ENCODE data around the gene C4orf50. TPM values are rescaled to one million over a fixed set of nuclear protein-coding genes. Genes with fewer than 3 reads are reported as not detected.

C4orf50 gene
- total RNA-seq, 1 experiment from 2014 or later, result 0.17 TPM

DNA sequence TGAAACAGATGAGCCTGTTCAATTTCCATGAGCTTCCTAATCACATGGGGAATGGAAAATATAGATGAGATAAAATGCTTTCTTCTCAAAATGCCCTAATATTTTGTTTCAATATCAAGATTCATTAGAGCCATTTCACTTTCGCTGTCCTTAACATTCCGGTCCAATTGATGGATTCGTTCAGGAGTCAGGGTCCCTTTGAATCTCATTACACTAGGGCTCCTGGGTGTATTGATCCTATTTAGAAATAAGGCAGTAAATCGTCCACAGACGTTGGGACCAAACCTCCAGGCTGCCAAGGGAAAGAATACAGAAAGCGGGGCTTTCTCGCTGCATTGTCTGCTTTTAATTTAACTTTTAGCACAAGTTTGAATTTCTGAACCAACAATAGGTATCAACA lies 104.8 kb downstream of the C4orf50 start:
- Histone ChIP-seq H3T11ph (ENCODE audit: low read length) (no peak overlapping the region), H3K56ac (ENCODE audit: insufficient read length, low read depth, low read length) (no peak overlapping the region), H3K79me1 (ENCODE audit: insufficient read depth, low read depth, low read length, poor library complexity, severe bottlenecking) (no peaks in the 10 kb centered on the region), H3K27me3 (ENCODE audit: insufficient read depth, low read length) (no peaks in the 10 kb centered on the region), H2BK120ac (ENCODE audit: low read depth, low read length, poor library complexity, severe bottlenecking) (no peak overlapping the region), H3K4me1 (ENCODE audit: insufficient read depth, low read length) (peaks cover 12% of the 10 kb centered on the region; the same call in 1 of the 2 replicates), H3K9me3 (ENCODE audit: control insufficient read depth, low read depth, low read length) (no peaks in the 10 kb centered on the region), H2BK5ac (ENCODE audit: insufficient read length, low read length) (no peak overlapping the region), H3K4ac (ENCODE audit: low read depth, low read length) (no peak overlapping the region), H3K9ac (ENCODE audit: extremely low read depth, insufficient read length, low read length) (no peak overlapping the region), H3K4me2 (ENCODE audit: insufficient read depth, insufficient read length, low read length) (no peak overlapping the region), H2BK15ac (ENCODE audit: low read depth, low read length) (no peak overlapping the region), H4K91ac (ENCODE audit: insufficient read length, low read depth, low read length) (no peak overlapping the region), H2AFZ (ENCODE audit: low read length) (no peak overlapping the region), H4K5ac (ENCODE audit: insufficient read length, low read depth, low read length) (no peak overlapping the region), H2BK20ac (ENCODE audit: low read depth, low read length, poor library complexity, severe bottlenecking) (no peak overlapping the region), H3K18ac (ENCODE audit: insufficient read length, low read depth, low read length) (no peak overlapping the region), H3K27ac (ENCODE audit: insufficient read length, low read depth, low read length) (no peak overlapping the region), H4K20me1 (ENCODE audit: control insufficient read depth, insufficient read depth, insufficient read length) (no peaks in the 10 kb centered on the region), H4K8ac (replicated peaks; ENCODE audit: insufficient read length, low read depth, low read length) (no peak overlapping the region), H3K23me2 (ENCODE audit: insufficient read length, low read depth, low read length, poor library complexity, severe bottlenecking) (no peaks in the 10 kb centered on the region), H3K79me2 (ENCODE audit: insufficient read depth, low read length) (no peaks in the 10 kb centered on the region), H3K14ac (ENCODE audit: insufficient read depth, low read length) (no peak overlapping the region), H2BK12ac (ENCODE audit: insufficient read length, low read depth, low read length) (no peak overlapping the region), H2AK5ac (ENCODE audit: insufficient read length, low read length) (no peak overlapping the region), H3K23ac (ENCODE audit: insufficient read length, low read depth, low read length) (no peak overlapping the region)
- Mint-ChIP-seq H3K4me1 (peaks cover 30 to 38% of the 10 kb centered on the region in 2 experiments), H3K27me3 (ENCODE audit: low read depth) (peaks cover 54% of the 10 kb centered on the region), H3K9me3 (peaks cover 5 to 6% of the 10 kb centered on the region in 2 experiments), H3K4me3 (no peak overlapping the region), H3K36me3 (ENCODE audit: insufficient read depth in 1 of 3, low read depth in 3 of 3) (peaks cover 2 to 8% (median 2%) of the 10 kb centered on the region in 3 experiments; a peak in 5 of 7 replicates), H3K27ac (no peak overlapping the region; a peak in 1 of 7 replicates)
- no CpG with 5 or more reads among the region's 7 CpGs for WGBS (ENCODE audit: extremely low coverage, insufficient read length, low lambda C conversion rate)
- TF ChIP-seq, protein P1, sequence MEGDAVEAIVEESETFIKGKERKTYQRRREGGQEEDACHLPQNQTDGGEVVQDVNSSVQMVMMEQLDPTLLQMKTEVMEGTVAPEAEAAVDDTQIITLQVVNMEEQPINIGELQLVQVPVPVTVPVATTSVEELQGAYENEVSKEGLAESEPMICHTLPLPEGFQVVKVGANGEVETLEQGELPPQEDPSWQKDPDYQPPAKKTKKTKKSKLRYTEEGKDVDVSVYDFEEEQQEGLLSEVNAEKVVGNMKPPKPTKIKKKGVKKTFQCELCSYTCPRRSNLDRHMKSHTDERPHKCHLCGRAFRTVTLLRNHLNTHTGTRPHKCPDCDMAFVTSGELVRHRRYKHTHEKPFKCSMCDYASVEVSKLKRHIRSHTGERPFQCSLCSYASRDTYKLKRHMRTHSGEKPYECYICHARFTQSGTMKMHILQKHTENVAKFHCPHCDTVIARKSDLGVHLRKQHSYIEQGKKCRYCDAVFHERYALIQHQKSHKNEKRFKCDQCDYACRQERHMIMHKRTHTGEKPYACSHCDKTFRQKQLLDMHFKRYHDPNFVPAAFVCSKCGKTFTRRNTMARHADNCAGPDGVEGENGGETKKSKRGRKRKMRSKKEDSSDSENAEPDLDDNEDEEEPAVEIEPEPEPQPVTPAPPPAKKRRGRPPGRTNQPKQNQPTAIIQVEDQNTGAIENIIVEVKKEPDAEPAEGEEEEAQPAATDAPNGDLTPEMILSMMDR (conservative IDR thresholded peaks at IDR 0.05), result no peak
- no peak for DNase-seq

All from H9 (cell line).